Ascending aorta (tissue), 2 donors: ENCODE results near the gene TNPO2. TPM values are rescaled to one million over a fixed set of nuclear protein-coding genes. Genes with fewer than 3 reads are reported as not detected.

Experiments
- DNase-seq, 2 donors: peaks; one replicate each; pipeline ENCODE4 v3.0.0-alpha.2; 2019; ENCODE audit warnings: low spot score in 2 of 2
- H3K27ac ChIP-seq, 2 donors: fragments of 200-600 bp; sonication (generic); one replicate each; pipeline ENCODE4 v1.5.1; 2016 to 2017; ENCODE audit warnings: mild to moderate bottlenecking in 1 of 2
- H3K27me3 ChIP-seq: fragments of 200-600 bp; sonication (generic); one replicate; pipeline ENCODE4 v1.5.1; 2017
- H3K36me3 ChIP-seq, 2 donors: fragments of 200-600 bp; sonication (generic); one replicate each; pipeline ENCODE4 v1.5.1; 2016
- H3K4me1 ChIP-seq, 2 donors: fragments of 200-600 bp; sonication (generic); one replicate each; pipeline ENCODE4 v1.5.1; 2016 to 2017; ENCODE audit warnings: mild to moderate bottlenecking in 1 of 2
- H3K4me3 ChIP-seq, 2 donors: fragments of 200-600 bp; sonication (generic); one replicate each; pipeline ENCODE4 v1.5.1; 2016 to 2017; ENCODE audit warnings: mild to moderate bottlenecking in 1 of 2
- H3K9me3 ChIP-seq, 2 donors: fragments of 200-600 bp; sonication (generic); one replicate each; pipeline ENCODE4 v1.5.1; 2016
- CTCF ChIP-seq, 3 experiments: fragments of 200-600 bp in 2 of 3; fragments of 450-650 bp in 1 of 3; sonication (generic) in 2 of 3; IDR thresholded peaks; one replicate each; pipeline ENCODE4 v1.5.1; 2016 to 2019; ENCODE audit warnings: antibody characterized with exemption in 3 of 3, mild to moderate bottlenecking in 1 of 3, moderate library complexity in 1 of 3
- intact Hi-C: fragments of 100-400 bp; cut with DNase I; formaldehyde crosslinking; loops from one replicate; pipeline ENCODE4 v1.15.1; 2023
- total RNA-seq: library from RNA; depleted of rRNA; stranded (reverse); fragments of >200 nt; gene quantifications from one replicate; pipeline ENCODE4 v1.1.0, GENCODE V29; 2016

TNPO2 gene
- total RNA-seq, 1 donor from 2014 or later = 82.6 TPM

GRCh38 chr19:12711187-12711586 lies 12.5 kb downstream of the TNPO2 start:
- TF ChIP-seq CTCF (IDR thresholded peaks at IDR 0.05) = no peak
- intact Hi-C loops = no loop called here
- Histone ChIP-seq H3K9me3 (no peaks in the 10 kb centered on the region), H3K4me3 (no peak overlapping the region), H3K4me1 (no peaks in the 10 kb centered on the region), H3K27me3 (no peaks in the 10 kb centered on the region), H3K36me3 (peaks cover 82 to 93% of the 10 kb centered on the region in 2 donors), H3K27ac (no peak overlapping the region)
- DNase-seq = no peak

DNA sequence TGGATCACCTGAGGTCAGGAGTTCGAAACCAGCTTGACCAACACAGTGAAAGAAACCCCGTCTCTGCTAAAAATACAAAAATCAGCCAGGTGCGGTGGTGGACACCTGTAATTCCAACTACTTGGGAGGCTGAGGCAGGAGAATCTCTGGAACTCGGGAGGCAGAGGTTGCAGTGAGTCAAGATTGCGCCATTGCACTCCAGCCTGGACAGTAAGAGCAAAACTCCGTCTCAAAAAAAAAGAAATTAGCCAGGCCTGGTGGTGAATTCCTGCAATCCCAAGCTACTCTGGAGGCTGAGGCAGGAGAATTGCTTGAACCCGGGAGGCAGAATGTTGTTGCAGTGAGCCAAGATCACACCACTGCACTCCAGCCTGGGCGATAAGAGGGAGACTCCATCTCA lies 15.1 kb downstream of the TNPO2 start:
- H3K9me3 ChIP-seq = no peaks in the 10 kb centered on the region
- no peak for DNase-seq
- no peaks in the 10 kb centered on the region for H3K4me1 ChIP-seq
- intact Hi-C loops = no loop called here
- H3K36me3 ChIP-seq = peaks cover 84 to 93% of the 10 kb centered on the region in 2 donors
- TF ChIP-seq CTCF (IDR thresholded peaks at IDR 0.05) = no peak
- no peak overlapping the region for H3K27ac ChIP-seq
- no peak overlapping the region for H3K4me3 ChIP-seq
- H3K27me3 ChIP-seq = no peaks in the 10 kb centered on the region

DNA sequence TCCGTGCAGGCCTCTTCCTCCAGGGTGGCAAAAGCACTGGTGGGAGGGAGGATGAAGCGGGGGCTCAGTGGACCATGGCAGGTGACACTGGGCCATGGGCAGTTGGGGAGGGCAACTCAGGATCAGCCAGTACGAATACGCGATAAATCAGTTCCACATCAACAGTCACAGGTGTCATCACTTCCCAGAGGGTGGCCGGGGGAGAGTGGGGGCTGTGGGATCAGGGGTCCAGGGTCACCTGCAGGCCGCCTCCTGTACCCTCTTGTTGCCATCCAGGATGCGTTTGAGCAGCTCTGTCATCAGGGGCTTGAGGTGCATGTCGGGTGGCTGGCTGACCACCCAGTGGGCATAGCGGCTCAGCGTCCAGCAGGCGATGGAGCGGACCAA lies 17.4 kb downstream of the TNPO2 start:
- H3K36me3 ChIP-seq = peaks cover 91 to 100% of the 10 kb centered on the region in 2 donors
- intact Hi-C loops = no loop called here
- no peak for TF ChIP-seq CTCF (IDR thresholded peaks at IDR 0.05)

GRCh38 chr19:12705654-12706331 lies 17.9 kb downstream of the TNPO2 start:
- no peaks in the 10 kb centered on the region for H3K27me3 ChIP-seq
- no peak overlapping the region for H3K4me3 ChIP-seq
- no peak overlapping the region for H3K27ac ChIP-seq
- DNase-seq = no peak
- no peak for TF ChIP-seq CTCF (IDR thresholded peaks at IDR 0.05)
- H3K9me3 ChIP-seq = no peaks in the 10 kb centered on the region
- peaks cover 91 to 100% of the 10 kb centered on the region in 2 donors for H3K36me3 ChIP-seq
- intact Hi-C loops = no loop called here
- no peaks in the 10 kb centered on the region for H3K4me1 ChIP-seq

More for the DNA sequence above, 17.4 kb downstream of the TNPO2 start:
- H3K4me1 ChIP-seq = no peaks in the 10 kb centered on the region
- H3K27me3 ChIP-seq = no peaks in the 10 kb centered on the region
- H3K9me3 ChIP-seq = no peaks in the 10 kb centered on the region
- H3K4me3 ChIP-seq = no peak overlapping the region
- no peak for DNase-seq
- H3K27ac ChIP-seq = no peak overlapping the region

DNA sequence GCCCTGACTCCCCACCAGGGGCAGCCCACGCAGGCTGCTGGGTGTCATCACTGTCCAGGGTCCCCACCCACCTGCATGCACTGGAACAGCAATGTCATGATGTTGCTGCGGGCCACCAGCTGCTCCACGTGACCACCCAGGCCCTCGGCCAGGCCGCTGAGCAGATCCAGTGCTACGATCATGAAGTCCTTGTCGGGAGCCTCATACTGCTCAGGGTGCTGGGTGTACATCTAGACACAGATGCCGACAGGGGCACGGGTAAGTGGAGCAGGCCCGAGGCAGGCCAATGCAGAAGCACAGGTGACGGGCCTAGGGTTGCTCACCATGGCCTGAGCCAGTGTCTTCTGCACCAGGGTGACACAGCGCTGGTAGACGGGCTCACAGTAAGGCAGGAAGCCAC lies 18.6 kb downstream of the TNPO2 start:
- TF ChIP-seq CTCF (IDR thresholded peaks at IDR 0.05) = no peak
- Histone ChIP-seq H3K27ac (no peak overlapping the region), H3K4me1 (no peaks in the 10 kb centered on the region), H3K27me3 (no peaks in the 10 kb centered on the region), H3K36me3 (peaks cover 91 to 100% of the 10 kb centered on the region in 2 donors), H3K4me3 (no peak overlapping the region), H3K9me3 (no peaks in the 10 kb centered on the region)
- intact Hi-C loops = no loop called here
- DNase-seq = no peak

GRCh38 chr19:12703046-12703445 lies 20.7 kb downstream of the TNPO2 start:
- no peak for TF ChIP-seq CTCF (IDR thresholded peaks at IDR 0.05)
- Histone ChIP-seq H3K27me3 (no peaks in the 10 kb centered on the region), H3K27ac (no peak overlapping the region), H3K4me3 (no peak overlapping the region), H3K4me1 (no peaks in the 10 kb centered on the region), H3K9me3 (no peaks in the 10 kb centered on the region), H3K36me3 (peaks cover 79 to 82% of the 10 kb centered on the region in 2 donors)
- intact Hi-C loops = no loop called here
- no peak for DNase-seq
